ENCODE data around the gene CNIH3. TPM values are rescaled to one million over a fixed set of nuclear protein-coding genes. Genes with fewer than 3 reads are reported as not detected.

The CNIH3 gene
- total RNA-seq, 1 experiment from 2014 or later = 1.8 TPM

DNA sequence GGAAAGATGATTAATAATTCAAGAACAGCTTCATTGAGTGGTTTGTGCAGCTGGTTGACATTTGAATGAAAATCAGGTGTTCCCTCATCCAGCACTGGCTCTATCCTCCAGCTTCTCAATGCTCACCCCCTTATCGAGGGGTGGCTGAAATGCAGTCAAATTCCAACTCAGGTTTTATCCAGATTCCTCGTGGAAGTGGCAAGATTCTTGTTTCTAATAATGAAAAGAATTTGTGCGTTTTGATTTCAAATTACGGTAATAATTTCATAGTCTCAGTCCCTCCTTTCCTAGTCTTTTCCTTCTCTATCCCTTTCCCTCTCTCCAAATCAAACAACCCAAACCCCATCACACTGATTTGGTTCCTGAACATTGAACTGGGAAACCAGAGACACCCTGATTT lies 3.1 kb downstream of the CNIH3 start:
- no peaks in the 10 kb centered on the region for H4K20me1 ChIP-seq (ENCODE audit: insufficient read depth)
- TF ChIP-seq, protein P1, sequence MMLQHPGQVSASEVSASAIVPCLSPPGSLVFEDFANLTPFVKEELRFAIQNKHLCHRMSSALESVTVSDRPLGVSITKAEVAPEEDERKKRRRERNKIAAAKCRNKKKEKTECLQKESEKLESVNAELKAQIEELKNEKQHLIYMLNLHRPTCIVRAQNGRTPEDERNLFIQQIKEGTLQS (IDR thresholded peaks at IDR 0.05) = no peak
- TF ChIP-seq FOSL1 (IDR thresholded peaks at IDR 0.05; ENCODE audit: low read depth) (no peak), TCF7L2 (IDR thresholded peaks at IDR 0.05; ENCODE audit: borderline replicate concordance, extremely low read depth, insufficient read depth, insufficient read length) (no peak), JUND (IDR thresholded peaks at IDR 0.05) (no peak), CBX3 (IDR thresholded peaks at IDR 0.05; ENCODE audit: low read depth) (no peak), EGR1 (IDR thresholded peaks at IDR 0.05; ENCODE audit: low read depth) (no peak), ELF1 (IDR thresholded peaks at IDR 0.05; ENCODE audit: borderline replicate concordance, low read depth) (no peak), ZFX (IDR thresholded peaks at IDR 0.05) (no peak), POLR2AphosphoS5 (IDR thresholded peaks at IDR 0.05; ENCODE audit: low read depth, low read length) (no peak), ZNF274 (IDR thresholded peaks at IDR 0.05; ENCODE audit: low read depth, low read length) (no peak), YY1 (IDR thresholded peaks at IDR 0.05; ENCODE audit: extremely low read depth, insufficient replicate concordance, low read depth, low read length) (no peak), CEBPB (IDR thresholded peaks at IDR 0.05; ENCODE audit: low read depth) (no peak), POLR2A (IDR thresholded peaks at IDR 0.05; ENCODE audit: borderline replicate concordance, extremely low read depth, insufficient read depth, insufficient read length) (no peak), SP1 (IDR thresholded peaks at IDR 0.05; ENCODE audit: low read depth) (no peak)
- TF ChIP-seq, protein P2, sequence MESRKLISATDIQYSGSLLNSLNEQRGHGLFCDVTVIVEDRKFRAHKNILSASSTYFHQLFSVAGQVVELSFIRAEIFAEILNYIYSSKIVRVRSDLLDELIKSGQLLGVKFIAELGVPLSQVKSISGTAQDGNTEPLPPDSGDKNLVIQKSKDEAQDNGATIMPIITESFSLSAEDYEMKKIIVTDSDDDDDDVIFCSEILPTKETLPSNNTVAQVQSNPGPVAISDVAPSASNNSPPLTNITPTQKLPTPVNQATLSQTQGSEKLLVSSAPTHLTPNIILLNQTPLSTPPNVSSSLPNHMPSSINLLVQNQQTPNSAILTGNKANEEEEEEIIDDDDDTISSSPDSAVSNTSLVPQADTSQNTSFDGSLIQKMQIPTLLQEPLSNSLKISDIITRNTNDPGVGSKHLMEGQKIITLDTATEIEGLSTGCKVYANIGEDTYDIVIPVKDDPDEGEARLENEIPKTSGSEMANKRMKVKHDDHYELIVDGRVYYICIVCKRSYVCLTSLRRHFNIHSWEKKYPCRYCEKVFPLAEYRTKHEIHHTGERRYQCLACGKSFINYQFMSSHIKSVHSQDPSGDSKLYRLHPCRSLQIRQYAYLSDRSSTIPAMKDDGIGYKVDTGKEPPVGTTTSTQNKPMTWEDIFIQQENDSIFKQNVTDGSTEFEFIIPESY (IDR thresholded peaks at IDR 0.05; ENCODE audit: extremely low read depth, insufficient replicate concordance, low read length) = no peak
- TF ChIP-seq, protein P3, sequence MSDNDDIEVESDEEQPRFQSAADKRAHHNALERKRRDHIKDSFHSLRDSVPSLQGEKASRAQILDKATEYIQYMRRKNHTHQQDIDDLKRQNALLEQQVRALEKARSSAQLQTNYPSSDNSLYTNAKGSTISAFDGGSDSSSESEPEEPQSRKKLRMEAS (IDR thresholded peaks at IDR 0.05) = no peak
- TF ChIP-seq, protein P4, sequence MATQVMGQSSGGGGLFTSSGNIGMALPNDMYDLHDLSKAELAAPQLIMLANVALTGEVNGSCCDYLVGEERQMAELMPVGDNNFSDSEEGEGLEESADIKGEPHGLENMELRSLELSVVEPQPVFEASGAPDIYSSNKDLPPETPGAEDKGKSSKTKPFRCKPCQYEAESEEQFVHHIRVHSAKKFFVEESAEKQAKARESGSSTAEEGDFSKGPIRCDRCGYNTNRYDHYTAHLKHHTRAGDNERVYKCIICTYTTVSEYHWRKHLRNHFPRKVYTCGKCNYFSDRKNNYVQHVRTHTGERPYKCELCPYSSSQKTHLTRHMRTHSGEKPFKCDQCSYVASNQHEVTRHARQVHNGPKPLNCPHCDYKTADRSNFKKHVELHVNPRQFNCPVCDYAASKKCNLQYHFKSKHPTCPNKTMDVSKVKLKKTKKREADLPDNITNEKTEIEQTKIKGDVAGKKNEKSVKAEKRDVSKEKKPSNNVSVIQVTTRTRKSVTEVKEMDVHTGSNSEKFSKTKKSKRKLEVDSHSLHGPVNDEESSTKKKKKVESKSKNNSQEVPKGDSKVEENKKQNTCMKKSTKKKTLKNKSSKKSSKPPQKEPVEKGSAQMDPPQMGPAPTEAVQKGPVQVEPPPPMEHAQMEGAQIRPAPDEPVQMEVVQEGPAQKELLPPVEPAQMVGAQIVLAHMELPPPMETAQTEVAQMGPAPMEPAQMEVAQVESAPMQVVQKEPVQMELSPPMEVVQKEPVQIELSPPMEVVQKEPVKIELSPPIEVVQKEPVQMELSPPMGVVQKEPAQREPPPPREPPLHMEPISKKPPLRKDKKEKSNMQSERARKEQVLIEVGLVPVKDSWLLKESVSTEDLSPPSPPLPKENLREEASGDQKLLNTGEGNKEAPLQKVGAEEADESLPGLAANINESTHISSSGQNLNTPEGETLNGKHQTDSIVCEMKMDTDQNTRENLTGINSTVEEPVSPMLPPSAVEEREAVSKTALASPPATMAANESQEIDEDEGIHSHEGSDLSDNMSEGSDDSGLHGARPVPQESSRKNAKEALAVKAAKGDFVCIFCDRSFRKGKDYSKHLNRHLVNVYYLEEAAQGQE (IDR thresholded peaks at IDR 0.05; ENCODE audit: low read depth) = no peak
- H3K9me2 ChIP-seq (ENCODE audit: insufficient read depth) = no peaks in the 10 kb centered on the region
- H3K27me3 ChIP-seq (ENCODE audit: insufficient read depth, low read length) = peaks cover 11% of the 10 kb centered on the region; the same call in 1 of the 2 replicates
- H2AFZ ChIP-seq (ENCODE audit: low read depth, low read length, poor library complexity, severe bottlenecking) = no peak overlapping the region
- H3K79me2 ChIP-seq (ENCODE audit: insufficient read depth, low read length) = no peaks in the 10 kb centered on the region
- H3K4me1 ChIP-seq (ENCODE audit: control insufficient read depth in 1 of 2, insufficient read depth in 2 of 2, low read length in 2 of 2) = peaks cover under 1 to 6% of the 10 kb centered on the region in 2 experiments; a peak in 3 of 4 replicates
- RAD21 ChIA-PET (ENCODE audit: low non-redundant PET in 1 of 2, low total read pairs in 2 of 2, uncharacterized antibody in 2 of 2, unreplicated experiment in 2 of 2) = no interaction called here
- no TSS peak for BruUV-seq (replicated peaks)
- CTCF ChIA-PET = no interaction called here
- H3K27ac ChIP-seq (ENCODE audit: low read depth, low read length) = no peak overlapping the region
- no peak overlapping the region for H3K9ac ChIP-seq (ENCODE audit: low read length)
- no peak overlapping the region for H3K4me3 ChIP-seq (replicated peaks in 1 of 2; ENCODE audit: low read depth in 1 of 2, low read length in 2 of 2)
- POLR2A ChIA-PET = no interaction called here
- intact Hi-C loops (cut with micrococcal nuclease) = no loop called here
- no peak for DNase-seq (ENCODE audit: low read depth, low spot score)
- no peaks in the 10 kb centered on the region for H3K36me3 ChIP-seq (ENCODE audit: control insufficient read depth in 1 of 2, insufficient read depth in 2 of 2, low read length in 2 of 2)
- H3K4me2 ChIP-seq (ENCODE audit: low read length) = no peak overlapping the region
- ATAC-seq = no peak
- H3K9me3 ChIP-seq (ENCODE audit: control insufficient read depth in 1 of 2, insufficient read depth in 1 of 2, low read depth in 1 of 2, low read length in 2 of 2) = no peaks in the 10 kb centered on the region

All from HCT116 (cell line).